BLaER1 treated with 17β-estradiol and CSF1 and Interleukin-3, amounts not matched to agents 10 nM and 100 nM (cell line): ENCODE results near the gene GMIP.

ENCODE experiments used
- H3K27ac ChIP-seq, 11 experiments: shearing (Covaris generic); formaldehyde crosslinking; 2 replicates each; pipeline ENCODE4 v1.8.1; 2022
- H3K27me3 ChIP-seq, 11 experiments: shearing (Covaris generic); formaldehyde crosslinking; 2 replicates each; pipeline ENCODE4 v1.8.1; 2022
- H3K36me3 ChIP-seq, 11 experiments: shearing (Covaris generic); formaldehyde crosslinking; 2 replicates each; pipeline ENCODE4 v1.8.1; 2022
- H3K4me1 ChIP-seq, 10 experiments: shearing (Covaris generic); formaldehyde crosslinking; 2 replicates each; pipeline ENCODE4 v1.8.1; 2022
- H3K4me2 ChIP-seq, 11 experiments: shearing (Covaris generic); formaldehyde crosslinking; 2 replicates each; pipeline ENCODE4 v1.8.1; 2022
- H3K4me3 ChIP-seq, 10 experiments: shearing (Covaris generic); formaldehyde crosslinking; 2 replicates each; pipeline ENCODE4 v1.8.1; 2022
- H3K9ac ChIP-seq, 11 experiments: shearing (Covaris generic); formaldehyde crosslinking; 2 replicates each; pipeline ENCODE4 v1.8.1; 2022
- H3K9me3 ChIP-seq, 11 experiments: shearing (Covaris generic); formaldehyde crosslinking; replicated peaks in 1 of 11; 2 replicates each; pipeline ENCODE4 v1.8.1; 2022
- H4K20me1 ChIP-seq, 11 experiments: shearing (Covaris generic); formaldehyde crosslinking; 2 replicates each; pipeline ENCODE4 v1.8.1; 2022
- Cebpa-rat ChIP-seq, 11 experiments: shearing (Covaris generic); IDR thresholded peaks; 2 replicates each; pipeline ENCODE4 v1.8.1; 2022

GMIP gene

GRCh38 chr19:19661675-19662251 lies 18.3 kb upstream of the GMIP start:
- H3K4me1 ChIP-seq, result peaks cover 34 to 62% (median 48%) of the 10 kb centered on the region in 10 experiments
- peak overlapping the region; percentile 88 to 99 (median 94) for H3K4me2 ChIP-seq
- H3K9me3 ChIP-seq, result no peaks in the 10 kb centered on the region
- H3K4me3 ChIP-seq, result peak overlapping the region; percentile 85 to 100 (median 98)
- peak overlapping the region; percentile 91 to 100 (median 98) for H3K9ac ChIP-seq
- peak overlapping the region; percentile 87 to 100 (median 98); a peak in 21 of 22 replicates for H3K27ac ChIP-seq
- TF ChIP-seq Cebpa-rat (IDR thresholded peaks at IDR 0.05), result no peak
- H3K27me3 ChIP-seq, result no peaks in the 10 kb centered on the region
- H3K36me3 ChIP-seq, result peaks cover 34 to 49% (median 42%) of the 10 kb centered on the region in 11 experiments
- H4K20me1 ChIP-seq, result peaks cover 0 to 57% (median 42%) of the 10 kb centered on the region in 11 experiments; a peak in 16 of 22 replicates

- no peaks in the 10 kb centered on the region for H3K9me3 ChIP-seq
- H3K9ac ChIP-seq, result peak overlapping the region; percentile 16 to 100 (median 98); a peak in 19 of 22 replicates
- H3K36me3 ChIP-seq, result peaks cover 40 to 55% (median 47%) of the 10 kb centered on the region in 11 experiments
- TF ChIP-seq Cebpa-rat (IDR thresholded peaks at IDR 0.05), result no peak
- peaks cover 0 to 62% (median 45%) of the 10 kb centered on the region in 11 experiments; a peak in 16 of 22 replicates for H4K20me1 ChIP-seq
- peak overlapping the region; percentile 88 to 99 (median 94) for H3K4me2 ChIP-seq
- H3K27ac ChIP-seq, result peak overlapping the region; percentile 22 to 100 (median 98); a peak in 20 of 22 replicates
- no peaks in the 10 kb centered on the region for H3K27me3 ChIP-seq
- H3K4me1 ChIP-seq, result peaks cover 34 to 57% (median 46%) of the 10 kb centered on the region in 10 experiments
- peak overlapping the region; percentile 30 to 100 (median 98); a peak in 19 of 20 replicates for H3K4me3 ChIP-seq
Observed at GRCh38 chr19:19661141-19661674, 17.8 kb upstream of the GMIP start.

DNA sequence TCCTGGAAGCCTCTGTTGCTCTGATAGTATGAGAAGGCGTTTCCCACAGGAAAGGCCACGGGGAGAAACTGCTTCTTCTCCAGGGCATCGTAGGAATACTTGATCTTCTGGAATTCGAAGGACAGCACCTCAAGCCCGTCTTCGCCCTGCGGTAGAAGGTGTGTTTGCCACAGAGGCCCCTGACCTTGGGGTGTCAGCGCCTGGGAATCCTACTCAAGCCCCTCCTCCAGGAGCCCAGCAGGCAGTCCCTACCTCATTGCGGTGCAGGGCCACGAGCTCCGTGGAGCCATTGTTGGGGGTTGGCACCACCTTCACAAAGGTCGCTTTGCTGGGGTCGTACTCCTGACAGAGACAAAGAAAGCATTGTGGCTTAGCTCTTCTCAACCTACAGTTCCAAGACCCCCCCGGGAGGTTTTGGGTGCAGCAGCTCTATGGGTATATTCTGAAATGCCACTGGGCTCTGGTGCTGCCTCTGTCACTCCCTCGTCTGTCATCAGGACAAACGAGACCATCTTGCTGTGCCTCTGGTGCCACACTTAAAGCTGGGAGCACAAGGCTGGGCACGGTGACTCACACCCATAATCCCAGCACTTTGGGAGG lies 16.3 kb upstream of the GMIP start:
- H3K36me3 ChIP-seq, result peaks cover 54 to 69% (median 62%) of the 10 kb centered on the region in 11 experiments
- H3K4me2 ChIP-seq, result peak overlapping the region in 1 of 11 experiments; percentile 98; a peak in 1 of 22 replicates
- H3K9ac ChIP-seq, result no peak overlapping the region
- no peak overlapping the region; a peak in 1 of 22 replicates for H3K27ac ChIP-seq
- TF ChIP-seq Cebpa-rat (IDR thresholded peaks at IDR 0.05), result no peak
- no peaks in the 10 kb centered on the region for H3K9me3 ChIP-seq
- H3K4me1 ChIP-seq, result peaks cover 34 to 50% (median 45%) of the 10 kb centered on the region in 10 experiments
- H3K4me3 ChIP-seq, result no peak overlapping the region
- no peaks in the 10 kb centered on the region for H3K27me3 ChIP-seq
- H4K20me1 ChIP-seq, result peaks cover 0 to 70% (median 45%) of the 10 kb centered on the region in 11 experiments; a peak in 16 of 22 replicates

DNA sequence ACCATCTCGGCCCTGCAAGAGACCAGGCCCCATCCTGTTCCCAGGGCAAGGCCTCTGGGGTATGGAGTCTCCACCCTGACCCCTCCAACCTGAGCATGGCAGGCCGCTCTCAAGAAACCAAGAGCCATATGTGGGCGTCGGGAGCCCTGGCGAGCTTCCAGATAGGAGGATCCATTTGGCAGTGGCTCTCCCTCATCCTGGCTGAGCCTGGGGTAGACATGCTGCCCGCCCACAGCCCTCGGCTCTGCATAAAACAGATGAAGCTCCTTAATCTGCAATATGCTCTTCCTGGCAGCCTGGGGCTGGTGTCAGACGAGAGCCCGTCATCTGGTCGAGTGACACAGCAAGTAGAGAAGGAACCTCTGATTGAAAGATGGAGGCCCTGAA lies 13.9 kb upstream of the GMIP start:
- Histone ChIP-seq H3K4me1 (peaks cover 24 to 37% (median 32%) of the 10 kb centered on the region in 10 experiments), H3K9ac (peak overlapping the region in 7 of 11 experiments; percentile 13 to 60 (median 46); a peak in 9 of 22 replicates), H4K20me1 (peaks cover 0 to 93% (median 45%) of the 10 kb centered on the region in 11 experiments; a peak in 17 of 22 replicates), H3K27me3 (no peaks in the 10 kb centered on the region), H3K9me3 (no peaks in the 10 kb centered on the region), H3K4me2 (peak overlapping the region in 8 of 11 experiments; percentile 4 to 71 (median 55); a peak in 15 of 22 replicates), H3K27ac (peak overlapping the region in 4 of 11 experiments; percentile 34 to 55 (median 50); a peak in 5 of 22 replicates), H3K36me3 (peaks cover 78 to 93% (median 85%) of the 10 kb centered on the region in 11 experiments), H3K4me3 (no peak overlapping the region)
- no peak for TF ChIP-seq Cebpa-rat (IDR thresholded peaks at IDR 0.05)

DNA sequence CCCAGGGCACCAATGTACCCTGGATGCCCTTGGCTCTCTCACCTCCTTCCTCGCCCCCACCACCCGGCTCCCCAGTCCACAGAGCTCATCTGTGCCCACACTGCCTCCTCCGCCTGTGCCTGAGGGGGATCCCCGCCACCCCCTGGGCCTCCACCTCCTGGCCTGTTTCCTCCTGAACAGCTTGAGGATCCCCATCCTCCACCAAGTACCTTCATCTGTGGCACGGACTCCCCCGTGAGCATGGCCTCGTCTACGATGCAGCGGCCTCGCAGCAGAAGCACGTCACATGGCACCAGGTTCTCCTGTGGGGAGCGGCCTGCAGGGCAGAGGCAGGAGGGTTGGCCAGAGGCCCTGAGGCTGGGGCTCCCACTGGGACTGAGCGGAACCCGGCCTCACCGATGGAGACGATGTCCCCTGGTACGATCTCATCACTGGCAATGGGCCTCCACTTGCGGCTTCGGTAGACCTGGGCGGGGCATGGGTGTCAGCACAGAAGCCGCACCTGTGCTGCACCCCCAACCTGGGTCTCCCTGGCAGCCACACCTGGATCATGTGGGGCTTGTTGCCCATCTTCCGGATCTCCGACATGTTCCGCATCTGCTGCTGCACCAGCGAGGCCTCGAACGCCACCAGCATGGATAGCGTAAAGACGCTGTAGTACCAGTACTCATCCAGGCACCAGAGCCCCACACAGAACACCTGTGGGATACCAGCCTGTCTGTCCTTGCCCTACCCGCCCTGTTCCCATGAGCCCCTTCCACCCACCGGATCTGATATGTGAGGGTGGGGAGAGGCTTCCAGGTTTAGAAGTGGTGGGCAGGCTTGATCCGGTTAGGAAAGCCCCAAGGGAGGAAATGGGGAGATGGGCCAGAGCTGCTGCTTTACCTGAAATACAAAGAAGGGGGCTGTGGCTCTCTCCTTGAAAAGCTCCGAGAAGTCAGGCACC lies 13.3 kb upstream of the GMIP start:
- Histone ChIP-seq H3K4me2 (peak overlapping the region in 7 of 11 experiments; percentile 4 to 71 (median 56); a peak in 11 of 22 replicates), H4K20me1 (peaks cover 0 to 100% (median 45%) of the 10 kb centered on the region in 11 experiments; a peak in 18 of 22 replicates), H3K27ac (peak overlapping the region in 4 of 11 experiments; percentile 34 to 55 (median 50); a peak in 5 of 22 replicates), H3K4me3 (no peak overlapping the region), H3K9ac (peak overlapping the region in 7 of 11 experiments; percentile 13 to 60 (median 46); a peak in 8 of 22 replicates), H3K27me3 (no peaks in the 10 kb centered on the region), H3K9me3 (no peaks in the 10 kb centered on the region), H3K36me3 (peaks cover 85 to 99% (median 92%) of the 10 kb centered on the region in 11 experiments), H3K4me1 (peaks cover 18 to 30% (median 26%) of the 10 kb centered on the region in 10 experiments)
- no peak for TF ChIP-seq Cebpa-rat (IDR thresholded peaks at IDR 0.05)

DNA sequence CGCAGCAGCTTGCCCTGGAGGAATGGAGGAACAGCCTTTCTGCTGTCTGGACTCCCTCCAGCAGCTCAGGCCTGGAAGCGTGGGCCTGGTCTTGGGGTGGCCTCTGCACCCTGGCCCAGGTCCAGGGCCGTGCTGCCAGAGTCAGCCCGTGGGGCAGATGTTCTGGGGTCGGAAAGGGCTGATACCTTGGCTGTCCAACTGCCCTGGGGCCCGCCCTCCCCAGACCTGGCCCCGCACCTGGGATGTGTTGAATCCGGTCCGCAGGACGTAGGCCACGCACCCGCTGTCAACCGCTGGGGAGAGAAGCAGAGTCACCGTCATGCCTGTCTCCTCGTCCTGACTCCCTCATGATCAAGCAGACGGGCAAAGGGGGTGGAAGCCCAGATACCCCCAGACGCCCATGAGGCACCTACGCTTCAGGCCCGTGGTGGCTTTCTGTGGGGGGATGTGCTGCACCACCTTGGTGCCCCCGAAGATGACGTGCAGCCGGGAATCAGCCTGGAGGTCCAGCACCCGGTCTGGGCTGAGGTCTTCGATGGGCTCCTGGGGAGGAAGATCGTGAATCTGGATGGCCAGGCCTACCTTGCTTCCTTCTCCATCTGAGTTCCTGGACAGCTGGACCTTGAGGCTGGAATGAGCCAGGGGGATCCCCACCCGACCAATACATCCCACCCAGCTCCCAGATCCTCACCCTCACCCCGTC lies 12.3 kb upstream of the GMIP start:
- Histone ChIP-seq H4K20me1 (peaks cover 0 to 100% (median 45%) of the 10 kb centered on the region in 11 experiments; a peak in 19 of 22 replicates), H3K36me3 (peaks cover 94 to 100% (median 96%) of the 10 kb centered on the region in 11 experiments), H3K9ac (no peak overlapping the region), H3K27ac (no peak overlapping the region; a peak in 1 of 22 replicates), H3K4me2 (no peak overlapping the region), H3K4me1 (peaks cover 9 to 21% (median 17%) of the 10 kb centered on the region in 10 experiments), H3K4me3 (no peak overlapping the region), H3K9me3 (no peaks in the 10 kb centered on the region), H3K27me3 (no peaks in the 10 kb centered on the region)
- no peak for TF ChIP-seq Cebpa-rat (IDR thresholded peaks at IDR 0.05)

- Histone ChIP-seq H3K4me3 (no peak overlapping the region), H3K27me3 (no peaks in the 10 kb centered on the region), H3K4me2 (no peak overlapping the region), H3K9ac (no peak overlapping the region), H3K4me1 (peaks cover 9 to 19% (median 15%) of the 10 kb centered on the region in 10 experiments; a peak in 18 of 20 replicates), H3K36me3 (peaks cover 100% of the 10 kb centered on the region in 11 experiments), H3K27ac (no peak overlapping the region), H3K9me3 (no peaks in the 10 kb centered on the region), H4K20me1 (peaks cover 0 to 100% (median 47%) of the 10 kb centered on the region in 11 experiments; a peak in 19 of 22 replicates)
- no peak for TF ChIP-seq Cebpa-rat (IDR thresholded peaks at IDR 0.05)
Observed at GRCh38 chr19:19655051-19655594, 11.7 kb upstream of the GMIP start.
